ENCODE results near the gene CAPN8.

CAPN8 gene

DNA sequence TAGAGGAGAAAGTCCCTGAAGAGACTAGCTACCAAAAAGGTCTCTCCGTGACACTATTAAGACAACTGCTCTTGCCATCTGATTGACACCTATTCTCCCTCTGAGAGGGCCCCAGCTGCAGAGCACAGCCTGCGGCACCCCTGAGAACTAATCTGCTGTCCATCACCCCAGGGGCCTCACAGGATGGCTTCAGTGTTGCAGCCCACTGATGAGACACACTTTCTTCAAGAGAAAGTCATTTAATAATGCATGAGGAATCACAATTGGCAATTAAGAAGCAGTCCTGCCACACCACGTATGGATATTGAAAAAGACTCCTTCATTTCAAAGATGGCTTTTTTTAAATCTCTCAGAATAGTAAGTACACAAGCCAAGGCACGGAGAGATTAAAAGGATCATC, 48.9 kb downstream of the CAPN8 start:
- peak; percentile 63 for DNase-seq

DNA sequence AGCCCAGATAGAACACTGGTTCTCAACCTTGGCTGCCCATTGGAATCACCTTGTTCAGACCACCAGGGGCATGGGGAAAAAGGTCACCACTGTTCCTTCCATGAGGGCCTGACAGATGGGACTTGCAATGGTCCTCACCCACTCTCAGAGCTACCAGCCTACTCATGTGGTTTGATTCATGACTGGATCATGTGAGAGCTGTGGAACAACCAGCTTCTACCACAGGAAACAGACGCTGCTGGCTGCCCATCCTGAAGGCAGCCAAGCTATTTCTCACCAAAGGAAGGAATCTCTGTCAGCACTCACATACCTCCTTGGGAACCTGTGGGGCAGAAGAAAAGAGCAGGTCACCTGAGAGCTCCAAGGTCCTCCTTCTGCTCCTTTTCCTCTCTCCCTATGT, 53.6 kb downstream of the CAPN8 start:
- no peak for DNase-seq

DNA sequence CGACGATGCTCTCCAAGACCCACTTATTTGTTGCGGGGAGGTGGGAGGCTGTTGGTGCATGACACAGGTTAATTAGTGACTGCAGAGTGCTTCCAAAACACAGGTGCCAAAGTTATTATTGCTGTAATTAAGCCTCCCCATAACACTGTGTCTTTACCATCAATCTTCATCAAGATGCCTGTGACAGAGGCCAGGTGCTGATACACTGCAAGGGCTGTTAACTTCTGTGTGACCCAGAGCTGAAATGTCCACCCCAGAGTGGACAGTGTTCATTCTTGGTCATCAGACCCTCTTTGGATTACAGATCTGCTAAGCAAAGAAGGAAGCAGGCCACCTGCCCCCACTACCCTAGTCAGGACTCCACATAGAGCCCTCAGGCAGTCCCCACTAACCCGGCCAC, 55.5 kb downstream of the CAPN8 start:
- DNase-seq = no peak

DNA sequence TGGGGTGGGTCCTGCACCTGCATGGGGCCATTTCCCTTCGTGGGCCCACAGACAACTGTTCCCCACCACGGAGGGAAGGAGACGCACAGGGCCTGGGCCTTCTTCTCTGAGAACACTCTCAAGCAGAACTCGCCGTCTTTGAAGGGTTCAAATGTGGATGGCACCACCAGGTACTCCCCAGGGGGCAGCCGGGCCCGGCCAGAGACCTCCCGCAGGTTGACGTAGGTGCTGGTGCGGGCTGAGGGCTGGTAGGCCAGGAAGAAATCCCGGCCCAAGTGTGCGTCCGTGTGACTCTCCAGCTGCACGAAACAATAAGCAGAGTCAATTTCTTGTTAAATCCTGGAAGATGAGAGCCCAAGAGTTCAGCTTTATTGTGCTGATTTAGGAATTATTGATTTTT, 56.4 kb downstream of the CAPN8 start:
- no peak for DNase-seq

DNA sequence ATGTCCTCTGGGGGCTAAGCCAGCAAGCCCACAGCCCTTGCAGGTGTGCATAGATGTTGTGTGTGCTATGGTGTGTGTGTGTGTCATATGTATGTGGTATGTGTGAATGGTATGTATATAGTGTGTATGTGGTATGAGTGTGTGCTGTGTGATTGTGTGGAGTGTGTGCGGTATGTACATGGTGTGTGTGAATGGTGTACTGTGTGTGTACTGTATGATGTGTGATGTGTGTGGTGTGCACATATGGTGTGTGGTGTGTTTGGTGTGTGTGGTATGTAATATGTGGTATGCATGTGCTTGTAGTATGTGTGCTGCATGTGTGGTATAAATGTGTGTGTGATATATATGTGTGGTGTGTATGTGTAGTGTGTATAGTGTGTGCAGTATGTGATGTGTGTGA, 107.0 kb downstream of the CAPN8 start:
- no peak for DNase-seq

DNA sequence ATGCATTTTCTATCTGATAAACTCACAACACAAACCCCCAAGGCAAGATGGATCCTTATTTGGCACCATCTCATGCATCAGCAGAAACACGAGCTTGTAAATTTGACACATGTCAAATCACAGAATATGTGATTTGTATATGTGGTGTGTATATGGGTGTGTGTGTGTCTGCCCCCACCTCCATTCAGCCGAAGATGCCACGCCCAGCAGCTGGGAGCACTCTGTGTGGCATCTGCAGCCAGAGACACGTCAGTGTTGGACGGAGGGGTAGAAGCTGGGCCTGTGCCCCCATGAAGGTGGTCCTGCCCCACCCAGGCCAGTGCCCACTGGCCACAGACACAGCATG, 108.4 kb downstream of the CAPN8 start:
- DNase-seq = no peak

DNA sequence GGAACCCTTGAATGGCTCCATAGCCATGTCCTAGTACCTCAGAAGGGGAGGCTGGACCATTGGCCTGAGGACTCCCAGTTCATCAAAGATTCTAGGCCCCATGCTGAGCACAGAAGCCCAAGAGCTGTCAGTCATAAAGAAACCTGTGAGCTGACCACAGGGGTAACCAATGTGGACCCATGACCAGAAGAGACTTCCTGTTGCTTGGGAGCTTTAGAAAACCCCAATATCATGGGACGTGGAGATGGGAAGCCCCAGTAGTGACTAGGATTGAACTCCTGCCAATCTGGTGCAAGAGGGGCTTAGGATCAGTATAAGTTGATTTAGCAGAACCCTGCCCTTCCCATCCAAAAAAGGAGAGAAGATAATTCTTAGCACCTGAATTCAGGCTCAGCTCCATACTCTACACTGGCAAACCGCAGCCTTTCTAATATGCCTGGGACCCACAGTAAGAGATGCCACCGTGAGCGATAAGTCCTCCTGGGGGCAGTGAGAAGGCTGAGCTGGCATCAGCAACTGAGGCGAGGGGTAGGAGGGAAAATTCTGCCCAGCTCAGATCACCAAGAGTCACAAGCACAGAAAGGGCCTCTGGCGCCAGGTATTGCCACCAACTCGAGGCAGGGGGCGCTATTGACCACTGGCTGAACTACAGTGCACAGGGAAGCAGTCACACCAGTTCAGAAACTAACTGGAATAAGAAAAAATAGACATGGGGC, 108.9 kb downstream of the CAPN8 start:
- DNase-seq = peak; percentile 50

DNA sequence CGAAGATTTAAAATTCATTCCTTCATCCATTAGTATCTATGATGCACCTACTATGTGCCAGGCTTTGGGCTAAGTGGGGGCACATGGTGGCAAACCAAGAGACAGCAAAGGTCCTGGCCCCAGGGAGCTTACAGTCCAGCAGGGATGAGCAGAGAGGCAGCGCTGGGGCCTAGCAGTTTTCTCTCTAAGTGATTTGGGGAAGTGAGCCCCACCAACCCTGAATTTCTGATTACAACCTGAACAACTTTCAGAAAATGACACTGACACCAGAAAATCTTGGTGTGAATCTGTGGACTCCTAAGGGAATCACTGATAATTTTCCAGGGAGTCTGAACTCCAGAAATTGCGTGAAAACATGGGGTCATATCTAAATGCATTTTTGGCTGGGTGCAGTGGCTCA, 111.5 kb downstream of the CAPN8 start:
- no peak for DNase-seq

DNA sequence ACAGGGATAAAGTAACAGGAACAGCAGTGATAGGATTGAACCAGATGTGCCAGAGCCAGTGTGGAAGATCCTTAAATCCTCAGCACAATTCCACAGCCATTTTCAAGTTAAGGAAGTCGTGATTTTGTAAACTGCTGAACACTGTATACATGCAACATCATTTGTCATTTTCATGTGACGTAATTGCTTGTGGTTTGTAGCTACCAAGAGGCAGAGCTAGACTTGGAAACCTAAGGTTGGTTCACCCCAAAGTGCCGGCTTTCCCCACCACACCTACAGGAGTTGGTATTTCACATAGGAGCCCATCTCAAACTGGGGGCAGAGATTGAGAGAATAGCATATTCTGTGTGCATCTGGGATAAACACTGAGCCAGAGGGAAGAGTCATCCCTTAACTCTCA, 113.9 kb downstream of the CAPN8 start:
- DNase-seq = no peak

DNA sequence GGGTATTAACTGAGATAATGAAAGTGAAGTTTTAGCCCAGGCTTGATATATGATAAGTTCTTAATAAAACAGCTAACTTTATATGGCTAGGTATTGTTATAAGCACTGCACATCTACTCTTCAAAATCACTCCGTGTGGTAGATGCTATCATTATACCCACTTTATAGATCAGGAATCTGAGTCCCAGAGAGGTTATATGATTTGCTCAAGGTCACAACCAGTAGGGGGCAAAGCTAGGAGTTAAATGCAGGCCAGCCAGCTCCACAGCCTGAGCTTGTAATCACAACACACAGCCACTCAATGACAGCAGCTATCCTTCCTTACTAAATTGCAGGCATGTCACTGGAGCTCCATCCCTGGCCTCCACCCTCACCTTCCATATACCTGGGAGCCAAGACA, 115.8 kb downstream of the CAPN8 start:
- no peak for DNase-seq

DNA sequence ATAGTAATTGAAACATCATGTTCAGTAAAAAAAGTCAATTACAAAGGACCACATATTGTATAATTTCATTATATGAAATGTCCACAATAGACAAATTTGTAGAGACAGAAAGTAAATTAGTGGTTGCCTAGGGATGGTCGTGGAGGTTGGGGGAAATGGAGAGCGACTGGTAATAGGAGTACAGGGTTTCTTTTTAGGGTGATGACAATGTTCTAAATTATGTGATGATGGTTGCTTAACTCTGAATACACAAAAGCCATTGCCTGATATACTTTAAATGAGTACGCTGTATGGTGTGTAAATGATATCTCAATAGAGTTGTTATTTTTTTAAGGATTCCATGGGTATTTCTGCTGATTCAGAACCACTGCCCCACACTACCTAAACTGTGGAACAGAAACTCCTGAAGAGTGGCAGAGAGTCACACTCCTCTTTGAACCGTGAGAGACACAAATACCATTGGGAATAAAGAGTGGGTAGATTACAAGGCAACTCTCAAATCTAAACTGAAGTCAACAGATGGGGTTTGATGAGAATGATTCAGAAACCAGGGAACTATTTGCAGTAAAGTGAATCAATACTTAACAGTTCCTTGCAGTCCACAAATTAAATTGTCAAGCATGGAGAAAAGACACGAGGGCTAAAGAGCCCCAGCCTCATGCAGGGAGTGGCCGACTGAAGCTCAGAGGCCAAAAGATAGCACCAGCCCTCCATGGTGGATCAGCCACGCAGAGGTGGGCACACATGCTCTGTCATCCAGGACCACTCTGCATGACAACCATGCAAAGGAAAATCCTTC, 118.0 kb downstream of the CAPN8 start:
- no peak for DNase-seq

DNA sequence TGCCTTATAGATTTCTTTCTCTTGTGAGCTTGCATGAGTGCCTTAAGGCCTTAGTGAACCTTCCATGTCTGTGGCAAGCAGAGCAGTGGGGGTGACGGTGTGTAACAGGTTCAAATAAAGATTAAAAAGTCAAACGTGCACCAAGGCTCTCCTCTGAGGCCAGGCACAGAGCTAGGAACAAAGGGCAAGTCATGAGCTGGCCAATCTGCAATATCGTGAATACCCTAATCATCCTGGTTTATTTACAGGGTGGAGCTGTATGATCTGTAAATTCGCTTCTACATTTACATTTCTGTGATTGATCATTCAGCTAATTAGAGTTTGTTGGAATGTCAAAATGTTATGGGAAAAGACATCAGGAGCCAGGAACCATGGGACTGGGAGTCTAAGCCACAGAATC, 120.2 kb downstream of the CAPN8 start:
- no peak for DNase-seq

DNA sequence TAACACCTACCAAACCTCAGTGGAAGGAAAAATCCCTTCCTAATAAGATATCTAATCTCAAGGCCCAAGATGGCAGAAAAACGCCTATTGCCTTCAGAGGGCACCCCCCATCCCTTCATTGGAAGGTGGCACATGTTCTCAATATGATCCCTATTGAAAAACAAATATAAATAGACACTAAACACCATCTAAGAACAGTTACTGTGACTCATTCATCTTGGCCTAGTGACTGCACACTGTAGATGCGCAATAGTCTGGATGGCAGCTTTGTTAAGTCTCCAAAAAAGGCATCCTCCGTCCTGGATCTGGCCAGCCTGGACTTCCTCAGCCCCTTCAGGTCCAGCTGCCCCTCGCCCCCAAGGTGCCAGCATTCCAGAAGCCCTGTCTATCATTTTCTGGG, 121.9 kb downstream of the CAPN8 start:
- DNase-seq = no peak

DNA sequence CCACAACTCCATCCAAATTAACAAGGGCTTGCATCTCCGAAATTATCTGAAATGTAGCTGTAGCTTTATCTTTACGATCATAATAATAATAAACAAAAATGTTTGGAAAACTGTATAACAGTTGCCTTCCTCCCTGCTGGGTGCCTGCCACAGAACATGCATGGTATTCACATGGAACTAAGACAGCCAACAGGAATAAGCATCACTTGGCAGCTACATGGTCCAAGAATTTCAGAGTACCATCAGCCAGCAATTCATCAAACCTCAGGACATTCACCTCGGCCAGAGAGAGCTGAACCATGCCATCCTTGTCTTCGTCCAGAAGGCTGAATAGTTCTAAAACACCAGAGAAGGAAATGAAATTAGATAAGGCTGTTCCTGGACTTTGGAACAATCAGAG, 122.7 kb downstream of the CAPN8 start:
- no peak for DNase-seq

DNA sequence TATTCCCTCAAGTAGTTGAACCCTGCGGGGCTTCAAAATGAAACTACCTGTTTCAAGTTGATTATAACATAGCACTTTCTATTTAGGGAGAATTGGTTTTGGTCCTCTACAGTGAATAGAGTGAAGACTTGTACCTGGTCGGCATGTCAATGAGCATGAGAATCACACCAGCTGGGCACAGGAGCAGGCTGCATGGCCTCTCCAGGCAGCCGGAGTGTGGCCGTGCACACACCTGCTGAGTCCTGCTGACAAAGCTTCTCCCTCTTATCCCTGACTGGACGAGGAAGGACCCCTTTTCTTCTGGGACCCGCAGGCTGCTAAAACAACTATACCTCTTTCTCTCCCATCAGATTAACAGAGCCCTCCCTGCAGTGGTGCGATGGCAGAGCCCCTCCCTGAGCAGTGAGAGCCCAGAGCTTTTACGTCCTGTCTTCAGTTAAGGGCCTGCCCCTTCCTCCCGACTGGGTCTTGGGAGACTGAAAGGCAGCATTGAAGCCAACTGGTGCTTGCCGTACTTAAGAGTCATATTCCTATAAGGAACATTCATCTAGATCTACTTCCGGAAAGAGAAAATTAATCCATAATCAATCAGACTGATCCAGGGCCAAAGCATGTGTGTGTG, 124.9 kb downstream of the CAPN8 start:
- DNase-seq = no peak

DNA sequence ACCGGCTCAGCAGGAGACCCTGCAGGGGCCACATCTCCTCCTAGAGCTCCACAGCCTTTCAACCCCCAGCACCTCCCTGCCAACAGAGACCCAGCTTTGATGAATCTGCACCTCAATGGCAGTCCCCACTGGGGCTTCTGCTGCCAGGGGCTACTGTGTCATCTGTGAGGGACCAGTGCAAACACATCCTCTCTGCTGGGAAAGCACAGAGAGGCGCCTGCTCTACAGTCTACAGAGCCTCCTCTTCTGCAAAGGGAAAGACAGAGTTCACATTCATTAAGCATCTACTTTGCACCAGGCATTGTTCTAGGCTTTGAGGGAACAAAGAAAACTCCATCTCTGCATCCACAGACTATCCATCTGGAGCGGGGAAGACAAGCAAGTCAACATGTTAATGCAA, 125.8 kb downstream of the CAPN8 start:
- no peak for DNase-seq

DNA sequence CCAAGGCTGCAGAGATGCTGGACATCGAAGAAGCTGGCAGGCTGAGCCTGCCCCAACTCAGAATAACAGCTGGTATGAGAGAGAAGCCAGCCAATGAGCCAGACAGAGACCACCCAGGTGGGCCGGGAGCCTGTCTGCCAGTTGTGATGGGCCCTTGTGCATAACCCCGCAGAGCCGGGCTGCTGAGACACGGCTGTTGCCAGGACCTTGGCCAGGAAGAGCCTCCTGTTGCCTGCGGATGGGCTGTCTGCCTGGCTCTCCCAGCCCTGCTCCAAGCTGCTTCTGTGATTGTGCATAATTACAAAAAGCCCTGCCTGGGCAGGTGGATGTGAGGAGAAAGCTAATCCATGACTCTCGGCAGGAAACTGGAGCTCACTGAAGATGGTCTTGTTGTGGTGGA, 126.5 kb downstream of the CAPN8 start:
- DNase-seq = no peak

DNA sequence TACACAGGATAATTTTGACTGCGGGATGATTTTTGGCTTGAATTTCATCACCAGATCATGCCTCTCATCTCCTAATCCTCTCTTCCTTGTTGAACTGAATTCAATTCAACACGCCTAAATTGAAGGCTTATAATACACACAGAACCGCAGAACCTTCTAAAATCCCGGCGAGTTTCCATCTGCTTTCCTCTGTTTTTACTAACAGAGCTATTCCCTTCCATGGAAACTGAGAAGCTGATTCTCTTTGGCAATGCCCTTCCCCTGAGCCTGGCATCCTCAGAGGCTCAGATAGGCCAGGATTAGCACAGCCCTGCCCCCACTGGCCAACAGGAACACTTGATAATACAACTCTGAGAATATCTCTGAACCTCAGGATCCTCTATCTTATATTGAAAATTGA, 130.2 kb downstream of the CAPN8 start:
- no peak for DNase-seq

DNA sequence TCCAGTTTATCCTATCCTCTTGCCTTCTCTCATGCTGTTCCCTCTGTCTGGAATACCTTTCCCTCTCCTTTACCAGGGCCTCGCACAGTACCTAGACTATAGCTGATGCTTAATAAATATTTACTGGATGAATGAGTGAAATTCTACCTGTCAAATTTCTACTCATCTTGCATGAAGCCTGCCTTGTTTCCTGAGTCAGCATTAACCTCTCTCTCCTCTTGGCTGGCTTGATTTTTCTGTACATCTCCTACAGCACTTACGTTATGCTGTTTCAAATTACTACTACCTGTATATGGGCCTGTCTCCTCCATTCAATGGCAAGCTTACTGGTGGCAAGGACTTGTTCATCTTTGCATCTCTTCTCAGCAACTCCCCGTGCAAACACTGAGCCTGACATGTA, 130.8 kb downstream of the CAPN8 start:
- DNase-seq = no peak

DNA sequence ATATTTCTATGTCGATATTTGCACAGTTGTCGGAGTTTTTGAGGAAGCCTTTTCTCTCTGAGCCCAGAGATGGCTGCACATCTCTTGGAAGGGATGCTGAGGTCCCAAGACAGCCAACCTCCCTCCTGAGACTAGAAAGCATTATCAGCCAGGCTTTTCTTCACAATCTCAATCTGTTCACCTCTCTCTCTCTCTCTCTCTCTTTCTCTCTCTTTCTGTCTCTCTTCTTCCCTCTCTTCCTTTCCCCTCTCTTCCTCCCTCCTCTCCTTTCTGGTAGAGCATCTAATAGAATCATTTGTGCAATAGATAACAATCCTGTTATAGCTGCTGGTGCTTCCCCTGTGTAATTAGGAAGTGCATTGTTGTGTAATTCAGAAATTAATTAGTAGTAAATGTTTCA, 131.8 kb downstream of the CAPN8 start:
- DNase-seq = no peak

DNA sequence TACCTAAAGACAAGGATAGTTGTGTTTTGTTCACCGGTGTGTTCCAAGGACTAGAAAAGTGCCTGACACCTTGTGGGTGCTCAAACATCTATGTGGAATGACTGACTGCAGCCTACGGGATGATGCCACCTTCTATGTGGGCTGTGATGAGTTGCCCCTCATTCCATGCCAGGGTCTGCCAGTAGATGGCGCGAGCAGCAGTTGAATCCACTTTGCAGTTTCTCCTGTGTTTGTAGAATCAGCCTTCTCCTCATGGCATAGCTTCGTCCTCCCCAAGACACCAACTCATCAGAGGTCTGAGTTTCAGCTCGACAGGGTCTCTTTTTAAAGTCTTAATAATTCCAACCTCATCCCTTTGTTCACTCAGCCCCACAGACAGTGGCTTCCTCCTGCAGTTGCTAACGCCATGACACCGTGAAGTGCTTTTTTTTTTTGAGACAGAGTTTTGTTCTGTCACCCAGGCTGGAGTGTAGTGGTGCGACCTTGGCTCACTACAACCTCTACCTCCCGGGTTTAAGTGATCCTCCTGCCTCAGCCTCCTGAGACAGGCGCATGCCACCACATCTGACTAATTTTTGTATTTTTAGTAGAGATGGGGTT, 133.7 kb downstream of the CAPN8 start:
- peak; percentile 77 for DNase-seq

DNA sequence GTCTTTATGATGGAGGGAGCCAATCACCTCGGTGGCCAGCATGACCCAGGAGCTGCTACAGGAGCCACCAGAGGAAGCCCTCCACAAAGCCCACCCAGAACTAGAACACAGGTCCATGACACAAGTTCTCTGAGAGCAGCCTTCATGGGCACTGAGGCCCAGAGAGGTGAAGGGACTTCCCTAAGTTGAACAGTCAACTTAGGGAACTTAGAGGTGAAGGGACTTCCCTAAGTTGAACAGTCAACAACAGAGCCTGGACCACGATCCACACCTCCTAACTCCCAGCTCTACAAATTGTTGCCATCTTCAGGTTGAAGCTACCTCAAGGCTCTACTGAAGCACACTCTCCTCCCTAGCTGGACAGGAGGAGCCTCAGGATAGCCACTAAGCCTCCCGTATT, 139.5 kb downstream of the CAPN8 start:
- DNase-seq = no peak

DNA sequence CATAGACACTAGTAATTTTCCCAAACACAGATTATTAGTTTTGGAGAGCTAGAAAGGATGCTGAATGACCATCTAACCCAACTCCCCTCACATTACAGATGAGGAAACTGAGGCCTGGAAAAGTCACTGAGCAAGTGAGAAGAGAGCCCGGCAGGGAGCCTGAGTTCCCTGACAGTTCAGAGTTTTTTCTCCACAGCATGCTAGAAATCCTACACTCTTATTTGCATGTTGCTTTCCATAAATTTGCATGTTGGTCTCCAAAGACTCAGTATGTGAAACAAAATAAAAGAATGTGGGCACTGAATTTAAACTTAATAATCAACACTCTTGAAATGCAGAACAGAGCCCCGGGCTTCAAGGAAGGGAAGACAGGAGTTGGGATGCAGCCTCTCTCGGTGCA, 140.0 kb downstream of the CAPN8 start:
- no peak for DNase-seq

DNA sequence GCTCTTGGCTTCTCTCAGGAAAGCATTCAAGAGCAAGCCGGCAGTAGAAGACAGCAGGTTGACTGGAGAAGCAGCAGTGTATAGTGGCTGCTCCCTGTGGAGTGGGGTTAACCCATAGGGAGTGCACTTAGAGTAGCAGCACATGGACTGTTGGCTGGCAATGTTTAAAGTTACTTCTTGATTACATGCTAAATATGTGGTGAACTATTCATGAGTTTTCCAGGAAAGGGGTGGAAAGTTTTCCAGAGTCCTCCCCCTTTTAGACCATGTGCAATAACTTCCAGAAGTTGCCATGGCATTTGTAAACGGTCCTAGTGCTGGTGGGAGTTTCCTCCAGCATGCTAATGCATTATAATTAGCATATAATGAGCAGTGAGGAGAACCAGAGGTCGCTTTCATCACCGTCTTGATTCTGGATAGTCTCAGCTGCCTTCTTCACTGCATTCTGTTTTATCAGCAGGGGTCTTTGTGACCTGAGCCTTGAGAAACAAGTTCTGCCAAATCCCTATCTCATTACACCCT, 140.5 kb downstream of the CAPN8 start:
- no peak for DNase-seq
